Forelimb muscle (tissue), 1 donor: ENCODE results near the gene COPG1. TPM values are rescaled to one million over a fixed set of nuclear protein-coding genes. Genes with fewer than 3 reads are reported as not detected.
"Not testable (repeated sequence)": the region's sequence is repeated elsewhere in the genome, so short reads cannot be mapped to it uniquely, and the experiment has no call there.

ENCODE experiments used
- DNase-seq: peaks from one replicate; pipeline ENCODE4 v3.0.0-alpha.2; 2013; ENCODE audit warnings: low read depth
- polyA plus RNA-seq: library from polyadenylated mRNA; unstranded; fragments of 120-200 nt; gene quantifications from one replicate; pipeline ENCODE4 v1.2.1, GENCODE V29; 2013; ENCODE audit not compliant: insufficient read length

The COPG1 gene
- polyA plus RNA-seq, result 106 TPM

- peak; percentile 88 for DNase-seq
Measured at GRCh38 chr3:129249284-129250065, at the start of gene COPG1. TSS of gene COPG1 (plus strand) at chr3:129249606. CDS start at chr3:129249710, 104 bp downstream.

GRCh38 chr3:129204473-129204872 lies 44.9 kb upstream of the COPG1 start:
- DNase-seq, result no peak

GRCh38 chr3:129205109-129205832 lies 44.1 kb upstream of the COPG1 start:
- DNase-seq, result no peak

- no peak for DNase-seq
Measured at GRCh38 chr3:129207479-129207878, 41.9 kb upstream of the COPG1 start.

GRCh38 chr3:129211345-129211744 lies 38.1 kb upstream of the COPG1 start:
- DNase-seq, result no peak

GRCh38 chr3:129211772-129212171 lies 37.6 kb upstream of the COPG1 start:
- no peak for DNase-seq

GRCh38 chr3:129213238-129213637 lies 36.2 kb upstream of the COPG1 start:
- DNase-seq, result no peak

- no peak for DNase-seq
Measured at GRCh38 chr3:129218742-129219141, 30.7 kb upstream of the COPG1 start.

GRCh38 chr3:129224387-129224786 lies 25.0 kb upstream of the COPG1 start:
- DNase-seq, result not testable (repeated sequence)

GRCh38 chr3:129224984-129225393 lies 24.4 kb upstream of the COPG1 start:
- DNase-seq, result no peak

- no peak for DNase-seq
Measured at GRCh38 chr3:129226374-129226773, 23.0 kb upstream of the COPG1 start.

GRCh38 chr3:129228891-129229585 lies 20.4 kb upstream of the COPG1 start:
- DNase-seq, result no peak

- DNase-seq, result no peak
Measured at GRCh38 chr3:129230311-129231019, 18.9 kb upstream of the COPG1 start.

GRCh38 chr3:129231331-129232119 lies 17.9 kb upstream of the COPG1 start:
- no peak for DNase-seq

- no peak for DNase-seq
Measured at GRCh38 chr3:129233538-129233937, 15.9 kb upstream of the COPG1 start.

GRCh38 chr3:129234441-129234840 lies 15.0 kb upstream of the COPG1 start:
- DNase-seq, result no peak

GRCh38 chr3:129235344-129235917 lies 14.0 kb upstream of the COPG1 start:
- no peak for DNase-seq

GRCh38 chr3:129238945-129239705 lies 10.3 kb upstream of the COPG1 start:
- DNase-seq, result no peak

GRCh38 chr3:129239991-129240390 lies 9.4 kb upstream of the COPG1 start:
- no peak for DNase-seq

GRCh38 chr3:129240436-129240835 lies 9.0 kb upstream of the COPG1 start:
- DNase-seq, result no peak
